Fibroblast of pulmonary artery (primary cell): ENCODE data around the gene RRP8.

ENCODE experiments used
- DNase-seq: peaks from one replicate; pipeline ENCODE4 v3.0.0-alpha.2; 2010; ENCODE audit warnings: low read depth
- H3K4me3 ChIP-seq: replicated peaks from 2 replicates; pipeline ENCODE4 v1.5.1; 2011; ENCODE audit warnings: low read depth, mild to moderate bottlenecking, control low read depth, low read length, moderate library complexity
- TF ChIP-seq, protein P1 (sequence below): IDR thresholded peaks from 2 replicates; pipeline ENCODE4 v1.5.1; 2011; ENCODE audit warnings: mild to moderate bottlenecking, control low read depth, low read length, inconsistent platforms; ENCODE audit errors: missing control alignments

RRP8 gene

DNA sequence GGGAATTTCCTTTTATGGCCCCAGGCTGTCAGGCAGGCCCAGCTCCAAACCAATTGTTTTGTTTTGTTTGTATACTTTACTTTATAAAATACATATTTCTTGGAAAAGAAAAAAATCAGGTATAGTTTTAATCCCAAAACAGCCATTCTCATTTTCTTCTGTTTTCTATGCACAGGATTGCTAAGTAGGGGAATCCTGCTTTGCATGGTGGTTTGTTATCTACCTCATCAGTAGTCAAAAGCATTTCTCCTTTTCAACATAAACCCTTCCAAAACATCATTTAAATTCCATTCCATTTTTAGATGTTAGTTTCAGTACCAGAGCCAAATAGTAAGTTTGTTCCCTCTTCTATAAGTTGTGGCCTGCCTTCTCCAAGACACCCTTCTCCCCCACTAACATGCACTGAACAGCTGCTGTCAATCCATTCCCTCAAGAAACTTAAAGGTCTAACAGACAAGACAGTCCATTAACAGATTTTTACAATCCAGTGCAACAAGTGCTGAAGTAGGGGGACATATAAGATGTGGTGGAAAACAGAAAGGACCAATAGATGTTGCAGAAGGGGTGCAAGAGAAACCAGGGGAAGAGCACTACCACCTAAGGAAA is 3.9 kb upstream of the RRP8 start:
- TF ChIP-seq, protein P1, sequence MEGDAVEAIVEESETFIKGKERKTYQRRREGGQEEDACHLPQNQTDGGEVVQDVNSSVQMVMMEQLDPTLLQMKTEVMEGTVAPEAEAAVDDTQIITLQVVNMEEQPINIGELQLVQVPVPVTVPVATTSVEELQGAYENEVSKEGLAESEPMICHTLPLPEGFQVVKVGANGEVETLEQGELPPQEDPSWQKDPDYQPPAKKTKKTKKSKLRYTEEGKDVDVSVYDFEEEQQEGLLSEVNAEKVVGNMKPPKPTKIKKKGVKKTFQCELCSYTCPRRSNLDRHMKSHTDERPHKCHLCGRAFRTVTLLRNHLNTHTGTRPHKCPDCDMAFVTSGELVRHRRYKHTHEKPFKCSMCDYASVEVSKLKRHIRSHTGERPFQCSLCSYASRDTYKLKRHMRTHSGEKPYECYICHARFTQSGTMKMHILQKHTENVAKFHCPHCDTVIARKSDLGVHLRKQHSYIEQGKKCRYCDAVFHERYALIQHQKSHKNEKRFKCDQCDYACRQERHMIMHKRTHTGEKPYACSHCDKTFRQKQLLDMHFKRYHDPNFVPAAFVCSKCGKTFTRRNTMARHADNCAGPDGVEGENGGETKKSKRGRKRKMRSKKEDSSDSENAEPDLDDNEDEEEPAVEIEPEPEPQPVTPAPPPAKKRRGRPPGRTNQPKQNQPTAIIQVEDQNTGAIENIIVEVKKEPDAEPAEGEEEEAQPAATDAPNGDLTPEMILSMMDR: no peak
- H3K4me3 ChIP-seq: no peak overlapping the region
- no peak for DNase-seq

- DNase-seq: peak; percentile 95
- peak overlapping the region; percentile 30 for H3K4me3 ChIP-seq
- TF ChIP-seq, protein P1: no peak
Observed at GRCh38 chr11:6606471-6607189, 3.2 kb upstream of the RRP8 start.

DNA sequence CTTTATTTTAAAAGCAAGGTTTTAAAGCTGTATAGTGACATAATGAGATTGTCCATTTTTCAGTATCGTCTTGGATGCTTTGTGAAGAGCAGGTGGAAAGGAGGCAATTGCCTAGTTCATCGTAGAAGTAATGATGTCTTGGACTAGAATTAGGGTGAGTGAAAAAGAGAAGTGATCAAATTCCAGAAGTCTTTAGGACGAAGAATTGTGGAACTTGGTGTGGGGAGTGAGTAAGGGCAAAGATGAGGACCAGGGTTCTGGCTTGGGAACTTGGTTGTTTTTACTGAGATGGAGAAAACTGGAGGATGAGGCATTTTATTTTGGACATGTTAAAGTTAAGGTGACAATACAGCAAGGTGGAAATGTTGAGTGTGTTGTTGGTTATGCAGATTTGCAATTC is 1.4 kb upstream of the RRP8 start:
- TF ChIP-seq, protein P1: no peak
- peak overlapping the region; percentile 99 for H3K4me3 ChIP-seq
- DNase-seq: no peak

- TF ChIP-seq, protein P1: peak; percentile 21
- H3K4me3 ChIP-seq: peak overlapping the region; percentile 99
- DNase-seq: peak; percentile 75
Observed at GRCh38 chr11:6604081-6604626, 738 bp upstream of the RRP8 start.

GRCh38 chr11:6602096-6602940 is 1.1 kb downstream of the RRP8 start:
- TF ChIP-seq, protein P1: no peak
- DNase-seq: no peak
- peak overlapping the region; percentile 99 for H3K4me3 ChIP-seq

DNA sequence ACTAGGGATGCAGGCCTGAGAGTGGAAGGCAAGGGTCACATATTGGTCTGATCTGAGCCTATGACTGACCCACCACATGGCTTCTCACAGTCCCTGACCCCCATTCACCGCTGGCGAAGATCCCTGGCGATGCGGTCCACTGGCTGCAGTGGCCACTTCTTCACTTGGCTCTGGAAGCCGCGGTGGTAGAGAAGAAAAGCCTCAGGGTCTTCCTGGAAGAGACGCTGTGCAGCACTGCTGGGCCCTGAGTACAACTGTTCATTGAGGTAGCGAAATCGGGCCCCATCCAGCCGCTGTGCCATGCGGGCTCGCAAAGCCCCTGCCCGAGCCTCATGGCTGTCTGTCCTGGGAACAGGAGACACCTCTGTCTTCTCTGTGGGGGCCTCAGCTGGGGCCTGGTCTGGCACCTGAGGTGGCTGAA is 2.4 kb downstream of the RRP8 start:
- TF ChIP-seq, protein P1: no peak
- H3K4me3 ChIP-seq: no peak overlapping the region
- no peak for DNase-seq
